HepG2 (cell line): Measurements from ENCODE around the gene EPB41L2. TPM values are rescaled to one million over a fixed set of nuclear protein-coding genes. Genes with fewer than 3 reads are reported as not detected.

Experiments
- ARNT2 ChIP-seq: sonication (generic); formaldehyde crosslinking; IDR thresholded peaks from 2 replicates; pipeline ENCODE4 v1.8.0; 2022; ENCODE audit warnings: mild to moderate bottlenecking, low read depth, missing genetic modification reagents, moderate library complexity
- ATF7-NPFF ChIP-seq: sonication (generic); formaldehyde crosslinking; IDR thresholded peaks from 2 replicates; pipeline ENCODE4 v1.8.1; 2023; ENCODE audit warnings: mild to moderate bottlenecking, low read depth, missing genetic modification reagents, moderate library complexity
- CENPX ChIP-seq: sonication (generic); formaldehyde crosslinking; IDR thresholded peaks from 2 replicates; pipeline ENCODE4 v1.9.0; 2021; ENCODE audit warnings: mild to moderate bottlenecking, missing genetic modification reagents, moderate library complexity
- DPF2 ChIP-seq: sonication (generic); formaldehyde crosslinking; IDR thresholded peaks from 2 replicates; pipeline ENCODE4 v1.4.0; 2020; ENCODE audit warnings: mild to moderate bottlenecking, low read depth, missing genetic modification reagents, borderline replicate concordance
- HDAC1 ChIP-seq: sonication (generic); formaldehyde crosslinking; IDR thresholded peaks from 2 replicates; pipeline ENCODE4 v1.5.1; 2020; ENCODE audit warnings: mild to moderate bottlenecking, missing genetic modification reagents
- HNRNPH1 ChIP-seq: fragments of 200-400 bp; formaldehyde crosslinking; optimal IDR thresholded peaks from 2 replicates; pipeline ENCODE3; 2017; ENCODE audit warnings: mild to moderate bottlenecking, low read depth, low read length
- HOXA3 ChIP-seq: sonication (generic); formaldehyde crosslinking; IDR thresholded peaks from 2 replicates; pipeline ENCODE4 v1.5.0; 2020; ENCODE audit warnings: missing genetic modification reagents
- JARID2 ChIP-seq: sonication (generic); formaldehyde crosslinking; IDR thresholded peaks from 2 replicates; pipeline ENCODE4 v1.8.1; 2023; ENCODE audit warnings: missing genetic modification reagents, inconsistent platforms; ENCODE audit not compliant: insufficient replicate concordance
- KDM2A ChIP-seq: sonication (generic); formaldehyde crosslinking; IDR thresholded peaks from 2 replicates; pipeline ENCODE4 v1.4.0; 2020; ENCODE audit warnings: low read depth, missing genetic modification reagents, borderline replicate concordance
- KLF16 ChIP-seq, 2 experiments: sonication (generic) in 1 of 2; formaldehyde crosslinking in 1 of 2; IDR thresholded peaks; 2 replicates each; pipeline versions ENCODE4 v1.6.1 to v1.8.0; 2016 to 2023; ENCODE audit warnings: missing genetic modification reagents in 2 of 2, missing compliant biosample characterization in 1 of 2
- MXI1 ChIP-seq: IDR thresholded peaks from 3 replicates; pipeline ENCODE4 v1.6.1; 2012; ENCODE audit warnings: low read depth, low read length, inconsistent platforms, borderline replicate concordance
- NCOA5 ChIP-seq: sonication (generic); formaldehyde crosslinking; IDR thresholded peaks from 2 replicates; pipeline ENCODE4 v1.4.0; 2020; ENCODE audit warnings: missing genetic modification reagents
- NR2F2 ChIP-seq: IDR thresholded peaks from 2 replicates; pipeline ENCODE4 v1.6.1; 2012; ENCODE audit warnings: low read depth, inconsistent platforms, borderline replicate concordance
- PCBP1 ChIP-seq: fragments of 200-400 bp; formaldehyde crosslinking; IDR thresholded peaks from 2 replicates; pipeline ENCODE4 v1.6.1; 2017; ENCODE audit warnings: mild to moderate bottlenecking, low read depth, low read length, borderline replicate concordance
- SRSF1 ChIP-seq: fragments of 200-400 bp; formaldehyde crosslinking; optimal IDR thresholded peaks from 2 replicates; pipeline ENCODE3; 2017; ENCODE audit warnings: mild to moderate bottlenecking, low read depth, low read length, moderate library complexity
- ZFP36 ChIP-seq: fragments of 150-350 bp; IDR thresholded peaks from 2 replicates; pipeline ENCODE4 v1.6.1; 2018; ENCODE audit warnings: borderline replicate concordance, low read length, low read depth; ENCODE audit not compliant: partially characterized antibody
- ZNF563 ChIP-seq: sonication (generic); formaldehyde crosslinking; IDR thresholded peaks from 2 replicates; pipeline ENCODE4 v1.8.0; 2022; ENCODE audit warnings: mild to moderate bottlenecking, moderate library complexity, missing genetic modification reagents
- ZNF619 ChIP-seq: sonication (generic); formaldehyde crosslinking; IDR thresholded peaks from 2 replicates; pipeline ENCODE4 v1.4.0; 2020; ENCODE audit warnings: mild to moderate bottlenecking, missing genetic modification reagents
- ZNF644 ChIP-seq: IDR thresholded peaks from 2 replicates; pipeline ENCODE4 v1.6.1; 2016; ENCODE audit warnings: low read depth
- polyA plus RNA-seq, 8 experiments: library from polyadenylated mRNA; depleted of rRNA in 3 of 8; stranded (reverse) in 7 of 8; unstranded in 1 of 8; fragments of >200 nt; fragmentation: Illumina TruSeq in 4 of 8; extraction: Trizol in 4 of 8; gene quantifications; 2 replicates each; pipeline versions ENCODE4 v1.2.1 to v1.2.3, GENCODE V29; 2011 to 2016; ENCODE audit warnings: low read depth in 4 of 8, missing spikeins in 1 of 8, mixed read lengths in 1 of 8; ENCODE audit not compliant: insufficient read depth in 1 of 8
- total RNA-seq, 5 experiments: library from RNA; depleted of rRNA; stranded (reverse); fragments of >200 nt; fragmentation: Illumina TruSeq; extraction: Trizol; gene quantifications; 2 replicates each; pipeline ENCODE4 v1.2.3, GENCODE V29; 2016; ENCODE audit warnings: low read depth in 1 of 5
- TF ChIP-seq, protein P1 (sequence below): sonication (generic); formaldehyde crosslinking; IDR thresholded peaks from 2 replicates; pipeline ENCODE4 v1.9.0; 2021; ENCODE audit warnings: missing genetic modification reagents, mild to moderate bottlenecking, borderline replicate concordance
- TF ChIP-seq, protein P2 (sequence below): sonication (generic); formaldehyde crosslinking; IDR thresholded peaks from 2 replicates; pipeline ENCODE4 v1.8.0; 2022; ENCODE audit warnings: mild to moderate bottlenecking, missing genetic modification reagents, moderate library complexity
- TF ChIP-seq, protein P3 (sequence below): sonication (generic); formaldehyde crosslinking; IDR thresholded peaks from 2 replicates; pipeline ENCODE4 v1.5.1; 2020; ENCODE audit warnings: missing genetic modification reagents, mild to moderate bottlenecking, borderline replicate concordance

EPB41L2 gene
- total and polyA plus RNA-seq, 2 of the 13 experiments (the other 11 are each of a cell fraction or from before 2014, with no cell fraction given), result 41.7 to 56.4 TPM

DNA sequence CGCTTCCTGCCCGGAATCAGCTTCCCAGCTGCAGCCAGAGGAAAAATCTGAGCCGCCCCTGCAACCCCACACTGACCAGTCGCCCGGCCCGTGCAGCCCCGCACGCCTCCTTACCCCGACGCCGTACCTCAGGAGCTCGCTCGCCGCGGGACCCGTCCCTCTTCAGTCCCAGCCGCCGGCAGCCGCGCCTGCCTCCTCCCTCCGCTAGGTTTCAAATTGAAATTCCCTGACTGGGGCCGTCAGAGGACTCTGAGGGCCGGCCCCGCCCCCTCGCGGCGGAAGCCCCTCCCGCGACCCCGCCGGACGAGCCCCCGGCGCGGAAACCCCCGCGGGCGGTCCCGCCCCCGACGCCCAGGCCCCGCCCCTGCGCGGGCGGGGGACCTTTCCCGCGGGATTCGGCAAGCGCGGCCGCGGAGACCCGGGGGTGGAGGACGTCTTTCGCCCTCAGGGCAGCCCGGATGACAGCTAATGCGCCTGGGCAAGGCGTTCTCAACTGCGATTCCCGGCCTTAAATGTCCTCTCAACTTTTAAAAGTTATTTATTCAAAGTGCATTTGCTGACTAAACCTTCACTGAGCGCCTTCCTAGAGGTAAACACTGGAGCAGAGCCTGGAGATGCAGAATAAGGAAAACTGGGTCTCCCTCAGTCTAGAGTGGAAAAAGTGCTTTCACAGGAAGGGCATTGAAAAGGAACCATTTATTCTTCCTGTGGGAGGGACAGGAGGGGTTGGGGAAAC lies at the start of gene EPB41L2 (continued):
- TF ChIP-seq, protein P1, sequence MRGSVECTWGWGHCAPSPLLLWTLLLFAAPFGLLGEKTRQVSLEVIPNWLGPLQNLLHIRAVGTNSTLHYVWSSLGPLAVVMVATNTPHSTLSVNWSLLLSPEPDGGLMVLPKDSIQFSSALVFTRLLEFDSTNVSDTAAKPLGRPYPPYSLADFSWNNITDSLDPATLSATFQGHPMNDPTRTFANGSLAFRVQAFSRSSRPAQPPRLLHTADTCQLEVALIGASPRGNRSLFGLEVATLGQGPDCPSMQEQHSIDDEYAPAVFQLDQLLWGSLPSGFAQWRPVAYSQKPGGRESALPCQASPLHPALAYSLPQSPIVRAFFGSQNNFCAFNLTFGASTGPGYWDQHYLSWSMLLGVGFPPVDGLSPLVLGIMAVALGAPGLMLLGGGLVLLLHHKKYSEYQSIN (CRISPR knock-in tag), result no peak
- TF ChIP-seq MXI1 (peak; percentile 83; the same call in 2 of the 3 replicates), CENPX (no peak), NCOA5 (CRISPR knock-in tag) (no peak), ARNT2 (CRISPR knock-in tag) (peak; percentile 75), NR2F2 (0 out of 2 replicates have a peak, but pooled peaks have one; percentile 22), PCBP1 (no peak), DPF2 (CRISPR knock-in tag) (no peak), ZNF644 (no peak), ZNF563 (CRISPR knock-in tag) (no peak), ZFP36 (no peak), HDAC1 (CRISPR knock-in tag) (peak; percentile 85), KLF16 (CRISPR knock-in tag; IDR thresholded peaks at IDR 0.05) (peak in 1 of 2 experiments; percentile 72; a peak in 1 of 4 replicates), ZNF619 (CRISPR knock-in tag) (no peak), JARID2 (CRISPR knock-in tag) (no peak), HOXA3 (CRISPR knock-in tag) (peak; percentile 36; the same call in 1 of the 2 replicates), SRSF1 (peak; percentile 16), KDM2A (CRISPR knock-in tag) (peak; percentile 57), HNRNPH1 (no peak), ATF7-NPFF (CRISPR knock-in tag) (no peak)
- TF ChIP-seq, protein P2, sequence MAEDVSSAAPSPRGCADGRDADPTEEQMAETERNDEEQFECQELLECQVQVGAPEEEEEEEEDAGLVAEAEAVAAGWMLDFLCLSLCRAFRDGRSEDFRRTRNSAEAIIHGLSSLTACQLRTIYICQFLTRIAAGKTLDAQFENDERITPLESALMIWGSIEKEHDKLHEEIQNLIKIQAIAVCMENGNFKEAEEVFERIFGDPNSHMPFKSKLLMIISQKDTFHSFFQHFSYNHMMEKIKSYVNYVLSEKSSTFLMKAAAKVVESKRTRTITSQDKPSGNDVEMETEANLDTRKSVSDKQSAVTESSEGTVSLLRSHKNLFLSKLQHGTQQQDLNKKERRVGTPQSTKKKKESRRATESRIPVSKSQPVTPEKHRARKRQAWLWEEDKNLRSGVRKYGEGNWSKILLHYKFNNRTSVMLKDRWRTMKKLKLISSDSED (CRISPR knock-in tag), result no peak
- TF ChIP-seq, protein P3, sequence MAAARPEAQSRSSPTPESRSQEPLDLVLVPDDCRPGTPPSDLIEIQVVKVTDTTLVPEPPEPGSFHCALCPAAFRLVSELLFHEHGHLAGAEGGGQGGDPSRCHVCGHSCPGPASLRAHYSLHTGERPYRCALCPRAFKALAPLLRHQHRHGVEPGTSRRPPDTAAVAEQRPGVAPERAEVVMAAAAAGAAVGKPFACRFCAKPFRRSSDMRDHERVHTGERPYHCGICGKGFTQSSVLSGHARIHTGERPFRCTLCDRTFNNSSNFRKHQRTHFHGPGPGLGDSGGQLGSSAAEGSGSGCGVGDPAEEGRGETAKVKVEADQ (CRISPR knock-in tag), result no peak
